ENCODE data around the gene AKAP10. TPM values are rescaled to one million over a fixed set of nuclear protein-coding genes. Genes with fewer than 3 reads are reported as not detected.
"Not testable (repeated sequence)": the region's sequence is repeated elsewhere in the genome, so short reads cannot be mapped to it uniquely, and the experiment has no call there.

AKAP10 gene
- total RNA-seq: 10 to 100 TPM; 46.2 to 60.9 (median 48.6) TPM
- 72.9 TPM for total RNA-seq (2013)

- H3K36me3 Mint-ChIP-seq: no peaks in the 10 kb centered on the region
These were observed at the start of gene AKAP10 for GRCh38 chr17:19977293-19978208. TSS of gene AKAP10 (minus strand) at chr17:19977828. CDS start at chr17:19977679, 149 bp downstream.

GRCh38 chr17:20026960-20027359 is 49.3 kb upstream of the AKAP10 start:
- ATAC-seq (no peak), DNase-seq (no peak)
- Histone ChIP-seq H3K27me3 (ENCODE audit: control insufficient read depth, insufficient read depth, low read length) (no peaks in the 10 kb centered on the region), H3K9me3 (ENCODE audit: control insufficient read depth, insufficient read depth, low read length) (no peaks in the 10 kb centered on the region), H3K36me3 (ENCODE audit: control insufficient read depth, insufficient read depth, low read length) (no peaks in the 10 kb centered on the region), H3K4me1 (ENCODE audit: control insufficient read depth, insufficient read depth, low read length) (no peaks in the 10 kb centered on the region), H3K4me3 (ENCODE audit: low read length) (no peak overlapping the region), H3K27ac (ENCODE audit: low read length) (no peak overlapping the region)
- Mint-ChIP-seq H3K27ac (no peak overlapping the region), H3K27me3 (ENCODE audit: low read depth in 2 of 2) (peaks cover 0 to 3% of the 10 kb centered on the region in 2 donors), H3K9me3 (no peaks in the 10 kb centered on the region), H3K4me1 (peaks cover 0 to 5% of the 10 kb centered on the region in 2 donors), H3K36me3 (no peaks in the 10 kb centered on the region), H3K4me3 (no peak overlapping the region)
- intact Hi-C loops (cut with micrococcal nuclease): no loop called here
- no peak for TF ChIP-seq CTCF (IDR thresholded peaks at IDR 0.05)

More at GRCh38 chr17:19977293-19978208, at the start of gene AKAP10:
- no peaks in the 10 kb centered on the region for H3K36me3 ChIP-seq (ENCODE audit: control insufficient read depth, insufficient read depth, low read length)
- peaks cover 20% of the 10 kb centered on the region for H3K4me1 ChIP-seq (ENCODE audit: control insufficient read depth, insufficient read depth, low read length)
- ATAC-seq: peak; percentile 90 to 94 (median 91)
- peak; percentile 91 to 92 for DNase-seq
- no peaks in the 10 kb centered on the region for H3K9me3 ChIP-seq (ENCODE audit: control insufficient read depth, insufficient read depth, low read length)
- H3K4me1 Mint-ChIP-seq: peaks cover 33 to 44% of the 10 kb centered on the region in 2 donors
- no peaks in the 10 kb centered on the region for H3K27me3 Mint-ChIP-seq (ENCODE audit: low read depth in 2 of 2)
- WGBS (ENCODE audit: insufficient coverage): under 1% methylated on average over 75 of the region's 75 CpGs
- no peak for TF ChIP-seq CTCF (IDR thresholded peaks at IDR 0.05)
- H3K9me3 Mint-ChIP-seq: peaks cover 0 to 2% of the 10 kb centered on the region in 2 donors
- intact Hi-C loops (cut with micrococcal nuclease): loop anchor here (5.0 kb wide), 1 partner anchor 140 kb away; no protein-coding TSS in a partner anchor
- H3K27me3 ChIP-seq (ENCODE audit: control insufficient read depth, insufficient read depth, low read length): no peaks in the 10 kb centered on the region
- peak within 1 kb of the TSS; percentile 95 to 96 for H3K27ac Mint-ChIP-seq
- peak within 1 kb of the TSS; percentile 98 for H3K4me3 Mint-ChIP-seq
- peak within 1 kb of the TSS; percentile 71 for H3K4me3 ChIP-seq (ENCODE audit: low read length)
- peak within 1 kb of the TSS; percentile 88 for H3K27ac ChIP-seq (ENCODE audit: low read length)

- H3K9me3 ChIP-seq (ENCODE audit: control insufficient read depth, insufficient read depth, low read length): no peaks in the 10 kb centered on the region
- Mint-ChIP-seq H3K36me3 (no peaks in the 10 kb centered on the region), H3K9me3 (no peaks in the 10 kb centered on the region), H3K27ac (no peak overlapping the region), H3K27me3 (ENCODE audit: low read depth in 2 of 2) (peaks cover 0 to 6% of the 10 kb centered on the region in 2 donors), H3K4me3 (no peak overlapping the region), H3K4me1 (no peaks in the 10 kb centered on the region)
- WGBS (ENCODE audit: insufficient coverage): 77% methylated on average over 3 of the region's 4 CpGs
- H3K4me1 ChIP-seq (ENCODE audit: control insufficient read depth, insufficient read depth, low read length): no peaks in the 10 kb centered on the region
- H3K27ac ChIP-seq (ENCODE audit: low read length): no peak overlapping the region
- H3K36me3 ChIP-seq (ENCODE audit: control insufficient read depth, insufficient read depth, low read length): no peaks in the 10 kb centered on the region
- DNase-seq (no peak), ATAC-seq (no peak)
- no peak for TF ChIP-seq CTCF (IDR thresholded peaks at IDR 0.05)
- H3K27me3 ChIP-seq (ENCODE audit: control insufficient read depth, insufficient read depth, low read length): no peaks in the 10 kb centered on the region
- intact Hi-C loops (cut with micrococcal nuclease): no loop called here
- H3K4me3 ChIP-seq (ENCODE audit: low read length): no peak overlapping the region
These were observed 45.1 kb upstream of the AKAP10 start for GRCh38 chr17:20022701-20023100.

GRCh38 chr17:20016475-20016992 is 38.9 kb upstream of the AKAP10 start:
- intact Hi-C loops (cut with micrococcal nuclease); H3K4me1 Mint-ChIP-seq; H3K27ac ChIP-seq (ENCODE audit: low read length); H3K36me3 ChIP-seq (ENCODE audit: control insufficient read depth, insufficient read depth, low read length); H3K9me3 ChIP-seq (ENCODE audit: control insufficient read depth, insufficient read depth, low read length); H3K9me3 Mint-ChIP-seq; ATAC-seq; H3K27ac Mint-ChIP-seq; H3K36me3 Mint-ChIP-seq; H3K4me3 Mint-ChIP-seq; H3K4me1 ChIP-seq (ENCODE audit: control insufficient read depth, insufficient read depth, low read length); DNase-seq; H3K27me3 ChIP-seq (ENCODE audit: control insufficient read depth, insufficient read depth, low read length); H3K4me3 ChIP-seq (ENCODE audit: low read length): not testable (repeated sequence)
- 95% methylated on average over 32 of the region's 32 CpGs for WGBS (ENCODE audit: insufficient coverage)
- H3K27me3 Mint-ChIP-seq (ENCODE audit: low read depth in 2 of 2): peaks cover 28 to 30% of the 10 kb centered on the region in 2 donors
